Uterus (tissue), 2 donors: ENCODE data around the gene HDAC4.

Experiments
- POLR2A ChIP-seq, 2 donors: fragments of 450-650 bp; IDR thresholded peaks; one replicate each; pipeline ENCODE4 v1.6.1; 2016; ENCODE audit warnings: antibody characterized with exemption in 2 of 2, mild to moderate bottlenecking in 1 of 2, moderate library complexity in 1 of 2
- TF ChIP-seq, protein P1 (sequence below), 4 experiments: fragments of 200-600 bp in 2 of 4; fragments of 450-650 bp in 2 of 4; sonication (generic) in 2 of 4; IDR thresholded peaks; one replicate each; pipeline ENCODE4 v1.5.1; 2016 to 2019; ENCODE audit warnings: antibody characterized with exemption in 4 of 4, mild to moderate bottlenecking in 2 of 4, moderate library complexity in 1 of 4

DNA sequence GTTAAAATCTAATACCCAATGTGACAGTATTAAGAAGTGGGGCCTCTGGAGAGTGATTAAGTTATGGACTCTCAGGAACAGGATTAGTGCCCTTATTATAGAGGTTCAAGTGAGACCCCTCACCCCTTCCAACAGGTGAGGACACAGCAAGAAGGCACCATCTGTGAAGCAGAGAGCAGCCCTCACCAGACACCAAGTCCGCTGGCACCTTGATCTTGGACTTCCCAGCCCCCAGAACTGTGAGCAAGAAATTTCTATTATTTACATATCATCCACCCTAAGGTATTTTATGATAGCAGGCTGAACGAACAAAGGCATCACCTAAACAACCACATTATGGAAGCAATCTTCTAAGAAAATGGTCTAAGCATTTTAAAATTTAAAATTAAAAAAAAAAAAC, 59.0 kb downstream of the HDAC4 start:
- TF ChIP-seq, protein P1, sequence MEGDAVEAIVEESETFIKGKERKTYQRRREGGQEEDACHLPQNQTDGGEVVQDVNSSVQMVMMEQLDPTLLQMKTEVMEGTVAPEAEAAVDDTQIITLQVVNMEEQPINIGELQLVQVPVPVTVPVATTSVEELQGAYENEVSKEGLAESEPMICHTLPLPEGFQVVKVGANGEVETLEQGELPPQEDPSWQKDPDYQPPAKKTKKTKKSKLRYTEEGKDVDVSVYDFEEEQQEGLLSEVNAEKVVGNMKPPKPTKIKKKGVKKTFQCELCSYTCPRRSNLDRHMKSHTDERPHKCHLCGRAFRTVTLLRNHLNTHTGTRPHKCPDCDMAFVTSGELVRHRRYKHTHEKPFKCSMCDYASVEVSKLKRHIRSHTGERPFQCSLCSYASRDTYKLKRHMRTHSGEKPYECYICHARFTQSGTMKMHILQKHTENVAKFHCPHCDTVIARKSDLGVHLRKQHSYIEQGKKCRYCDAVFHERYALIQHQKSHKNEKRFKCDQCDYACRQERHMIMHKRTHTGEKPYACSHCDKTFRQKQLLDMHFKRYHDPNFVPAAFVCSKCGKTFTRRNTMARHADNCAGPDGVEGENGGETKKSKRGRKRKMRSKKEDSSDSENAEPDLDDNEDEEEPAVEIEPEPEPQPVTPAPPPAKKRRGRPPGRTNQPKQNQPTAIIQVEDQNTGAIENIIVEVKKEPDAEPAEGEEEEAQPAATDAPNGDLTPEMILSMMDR (IDR thresholded peaks at IDR 0.05) = no peak
- TF ChIP-seq POLR2A (IDR thresholded peaks at IDR 0.05) = no peak
